GM12872 (cell line): ENCODE results near the gene PROSER2.

Experiments
- CTCF ChIP-seq: IDR thresholded peaks from 3 replicates; pipeline ENCODE4 v1.5.1; 2011; ENCODE audit warnings: low read depth, mild to moderate bottlenecking, low read length, moderate library complexity; ENCODE audit not compliant: insufficient read depth

PROSER2 gene

GRCh38 chr10:11787374-11787773, 35.8 kb upstream of the PROSER2 start:
- TF ChIP-seq CTCF: no peak

GRCh38 chr10:11787846-11788245, 35.3 kb upstream of the PROSER2 start:
- TF ChIP-seq CTCF: no peak

GRCh38 chr10:11789306-11789705, 33.9 kb upstream of the PROSER2 start:
- TF ChIP-seq CTCF: no peak

DNA sequence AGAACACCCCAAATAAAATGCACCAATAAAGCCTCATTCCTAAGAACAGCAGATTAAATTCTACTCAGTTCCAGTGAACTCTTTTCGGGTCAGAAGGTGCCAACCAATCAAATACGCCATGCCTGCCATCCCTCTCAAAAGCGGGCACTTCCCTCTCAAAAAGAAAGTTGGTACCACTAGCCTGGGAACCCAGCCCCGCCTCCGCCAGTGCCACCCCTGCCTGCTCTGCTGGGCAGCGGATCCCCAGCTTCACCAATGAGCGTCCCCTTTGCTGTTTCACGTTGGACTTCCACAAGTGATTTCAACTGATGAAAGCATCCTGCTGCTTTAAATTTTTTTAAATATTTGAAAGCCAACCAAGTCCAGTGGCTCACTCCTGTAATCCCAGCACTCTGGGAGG, 33.2 kb upstream of the PROSER2 start:
- no peak for TF ChIP-seq CTCF

- no peak for TF ChIP-seq CTCF
These were observed 29.2 kb upstream of the PROSER2 start for GRCh38 chr10:11793762-11794479.

DNA sequence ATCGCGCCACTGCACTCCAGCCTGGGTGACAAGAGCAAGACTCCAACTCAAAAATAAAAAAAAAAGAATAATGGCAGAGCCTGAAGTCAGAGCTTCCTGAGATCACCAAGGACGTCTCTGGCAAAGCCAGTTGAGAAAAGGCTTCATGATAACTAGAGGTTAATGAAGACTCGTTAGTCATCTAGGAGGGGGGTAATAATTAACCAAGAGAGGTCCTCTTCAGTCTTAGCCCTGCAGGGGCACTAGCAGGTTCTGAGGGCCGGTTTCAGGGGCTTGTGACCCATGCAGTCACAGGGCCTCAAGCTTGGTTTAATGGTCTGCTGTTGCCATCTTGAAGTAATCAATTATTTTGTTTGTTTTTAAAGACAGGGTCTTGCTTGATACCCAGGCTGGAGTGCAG, 28.6 kb upstream of the PROSER2 start:
- TF ChIP-seq CTCF: no peak

- TF ChIP-seq CTCF: no peak
These were observed 27.8 kb upstream of the PROSER2 start for GRCh38 chr10:11795101-11795920.
